Peyer's patch (tissue), 4 donors: Measurements from ENCODE around the gene OTUD5. TPM values are rescaled to one million over a fixed set of nuclear protein-coding genes. Genes with fewer than 3 reads are reported as not detected.

ENCODE experiments used
- DNase-seq, 3 donors: peaks; one replicate each; pipeline ENCODE4 v3.0.0-alpha.2; 2017 to 2019
- H3K27ac ChIP-seq, 4 donors: fragments of 200-600 bp; sonication (generic); one replicate each; pipeline ENCODE4 v1.5.1; 2016 to 2019
- H3K27me3 ChIP-seq, 2 donors: fragments of 200-600 bp; sonication (generic); one replicate each; pipeline ENCODE4 v1.5.1; 2019
- H3K36me3 ChIP-seq, 3 donors: fragments of 200-600 bp; sonication (generic); one replicate each; pipeline ENCODE4 v1.5.1; 2016 to 2019
- H3K4me1 ChIP-seq, 4 donors: fragments of 200-600 bp; sonication (generic); one replicate each; pipeline ENCODE4 v1.5.1; 2016 to 2019
- H3K4me3 ChIP-seq, 4 donors: fragments of 200-600 bp; sonication (generic); 1 replicate in 3 of 4; 2 replicates in 1 of 4; pipeline ENCODE4 v1.5.1; 2016 to 2019; ENCODE audit warnings: mild to moderate bottlenecking in 1 of 4
- H3K9me3 ChIP-seq, 4 donors: fragments of 200-600 bp; sonication (generic); one replicate each; pipeline ENCODE4 v1.5.1; 2016 to 2019; ENCODE audit warnings: mild to moderate bottlenecking in 1 of 4
- POLR2A ChIP-seq, 2 donors: fragments of 450-650 bp; IDR thresholded peaks; one replicate each; pipeline ENCODE4 v1.5.1; 2017; ENCODE audit warnings: antibody characterized with exemption in 2 of 2, mild to moderate bottlenecking in 2 of 2, moderate library complexity in 2 of 2
- total RNA-seq, 4 donors: library from RNA; depleted of rRNA; stranded (reverse); fragments of >200 nt; gene quantifications; one replicate each; pipeline ENCODE4 v1.1.0, GENCODE V29; 2016
- TF ChIP-seq, protein P1 (sequence below), 6 experiments: fragments of 450-650 bp in 4 of 6; fragments of 200-600 bp in 2 of 6; sonication (generic) in 1 of 6; IDR thresholded peaks; one replicate each; pipeline ENCODE4 v1.5.1; 2017 to 2019; ENCODE audit warnings: antibody characterized with exemption in 6 of 6, mild to moderate bottlenecking in 3 of 6, moderate library complexity in 1 of 6

The OTUD5 gene
- total RNA-seq, 4 donors from 2014 or later, result 49.7 to 79.2 (median 71.0) TPM

GRCh38 chrX:48902776-48903175 is 54.6 kb downstream of the OTUD5 start:
- Histone ChIP-seq H3K4me3 (no peak overlapping the region), H3K9me3 (no peaks in the 10 kb centered on the region), H3K36me3 (peaks cover 0 to 33% (median 0%) of the 10 kb centered on the region in 3 donors), H3K27me3 (no peaks in the 10 kb centered on the region), H3K4me1 (peaks cover 0 to 8% (median 0%) of the 10 kb centered on the region in 4 donors), H3K27ac (no peak overlapping the region)
- DNase-seq, result no peak
- TF ChIP-seq, protein P1, sequence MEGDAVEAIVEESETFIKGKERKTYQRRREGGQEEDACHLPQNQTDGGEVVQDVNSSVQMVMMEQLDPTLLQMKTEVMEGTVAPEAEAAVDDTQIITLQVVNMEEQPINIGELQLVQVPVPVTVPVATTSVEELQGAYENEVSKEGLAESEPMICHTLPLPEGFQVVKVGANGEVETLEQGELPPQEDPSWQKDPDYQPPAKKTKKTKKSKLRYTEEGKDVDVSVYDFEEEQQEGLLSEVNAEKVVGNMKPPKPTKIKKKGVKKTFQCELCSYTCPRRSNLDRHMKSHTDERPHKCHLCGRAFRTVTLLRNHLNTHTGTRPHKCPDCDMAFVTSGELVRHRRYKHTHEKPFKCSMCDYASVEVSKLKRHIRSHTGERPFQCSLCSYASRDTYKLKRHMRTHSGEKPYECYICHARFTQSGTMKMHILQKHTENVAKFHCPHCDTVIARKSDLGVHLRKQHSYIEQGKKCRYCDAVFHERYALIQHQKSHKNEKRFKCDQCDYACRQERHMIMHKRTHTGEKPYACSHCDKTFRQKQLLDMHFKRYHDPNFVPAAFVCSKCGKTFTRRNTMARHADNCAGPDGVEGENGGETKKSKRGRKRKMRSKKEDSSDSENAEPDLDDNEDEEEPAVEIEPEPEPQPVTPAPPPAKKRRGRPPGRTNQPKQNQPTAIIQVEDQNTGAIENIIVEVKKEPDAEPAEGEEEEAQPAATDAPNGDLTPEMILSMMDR (IDR thresholded peaks at IDR 0.05), result no peak
- no peak for TF ChIP-seq POLR2A (IDR thresholded peaks at IDR 0.05)

DNA sequence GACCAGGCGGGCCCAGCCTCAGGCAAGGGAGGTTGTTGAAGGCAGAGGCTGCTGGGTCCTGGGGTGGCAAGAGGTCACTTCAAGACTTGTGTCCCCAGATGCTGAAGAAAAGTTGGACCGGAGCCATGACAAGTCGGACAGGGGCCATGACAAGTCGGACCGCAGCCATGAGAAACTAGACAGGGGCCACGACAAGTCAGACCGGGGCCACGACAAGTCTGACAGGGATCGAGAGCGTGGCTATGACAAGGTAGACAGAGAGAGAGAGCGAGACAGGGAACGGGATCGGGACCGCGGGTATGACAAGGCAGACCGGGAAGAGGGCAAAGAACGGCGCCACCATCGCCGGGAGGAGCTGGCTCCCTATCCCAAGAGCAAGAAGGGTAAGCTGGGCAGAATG is 55.3 kb downstream of the OTUD5 start:
- no peak for DNase-seq
- no peaks in the 10 kb centered on the region for H3K9me3 ChIP-seq
- no peak overlapping the region for H3K27ac ChIP-seq
- H3K27me3 ChIP-seq, result no peaks in the 10 kb centered on the region
- peaks cover 0 to 8% (median 0%) of the 10 kb centered on the region in 4 donors for H3K4me1 ChIP-seq
- no peak overlapping the region for H3K4me3 ChIP-seq
- H3K36me3 ChIP-seq, result peaks cover 0 to 33% (median 0%) of the 10 kb centered on the region in 3 donors
- TF ChIP-seq, protein P1 (IDR thresholded peaks at IDR 0.05), result no peak
- TF ChIP-seq POLR2A (IDR thresholded peaks at IDR 0.05), result no peak

DNA sequence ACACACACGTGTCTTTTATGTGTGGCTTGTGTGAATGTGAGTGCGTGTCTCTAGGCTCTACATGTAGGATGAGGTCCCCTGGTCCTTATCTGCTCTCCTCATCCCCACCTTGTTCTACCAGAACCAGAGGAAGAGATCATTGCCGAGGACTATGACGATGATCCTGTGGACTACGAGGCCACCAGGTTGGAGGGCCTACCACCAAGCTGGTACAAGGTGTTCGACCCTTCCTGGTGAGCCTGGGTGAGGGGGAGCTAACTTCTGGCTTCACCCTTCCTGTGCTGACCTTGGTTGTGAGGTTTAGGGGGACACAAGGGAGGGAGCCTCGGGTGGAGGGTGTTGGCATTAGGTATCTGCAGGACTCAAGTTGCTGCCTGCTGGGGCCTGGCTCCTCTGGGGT is 56.3 kb downstream of the OTUD5 start:
- H3K27me3 ChIP-seq, result no peaks in the 10 kb centered on the region
- H3K9me3 ChIP-seq, result no peaks in the 10 kb centered on the region
- H3K4me3 ChIP-seq, result no peak overlapping the region
- H3K36me3 ChIP-seq, result peaks cover 0 to 33% (median 0%) of the 10 kb centered on the region in 3 donors
- TF ChIP-seq, protein P1 (IDR thresholded peaks at IDR 0.05), result no peak
- no peak for TF ChIP-seq POLR2A (IDR thresholded peaks at IDR 0.05)
- no peak for DNase-seq
- H3K4me1 ChIP-seq, result peaks cover 0 to 15% (median 0%) of the 10 kb centered on the region in 4 donors
- no peak overlapping the region for H3K27ac ChIP-seq

- Histone ChIP-seq H3K36me3 (peaks cover 0 to 26% (median 0%) of the 10 kb centered on the region in 3 donors), H3K4me3 (peak overlapping the region in 1 of 4 donors; percentile 84), H3K27ac (peak overlapping the region in 1 of 4 donors; percentile 89), H3K9me3 (no peaks in the 10 kb centered on the region), H3K27me3 (no peaks in the 10 kb centered on the region), H3K4me1 (peaks cover 0 to 15% (median 0%) of the 10 kb centered on the region in 4 donors)
- no peak for DNase-seq
- no peak for TF ChIP-seq POLR2A (IDR thresholded peaks at IDR 0.05)
- TF ChIP-seq, protein P1 (IDR thresholded peaks at IDR 0.05), result no peak
These were observed 58.4 kb downstream of the OTUD5 start for GRCh38 chrX:48899078-48899410.

DNA sequence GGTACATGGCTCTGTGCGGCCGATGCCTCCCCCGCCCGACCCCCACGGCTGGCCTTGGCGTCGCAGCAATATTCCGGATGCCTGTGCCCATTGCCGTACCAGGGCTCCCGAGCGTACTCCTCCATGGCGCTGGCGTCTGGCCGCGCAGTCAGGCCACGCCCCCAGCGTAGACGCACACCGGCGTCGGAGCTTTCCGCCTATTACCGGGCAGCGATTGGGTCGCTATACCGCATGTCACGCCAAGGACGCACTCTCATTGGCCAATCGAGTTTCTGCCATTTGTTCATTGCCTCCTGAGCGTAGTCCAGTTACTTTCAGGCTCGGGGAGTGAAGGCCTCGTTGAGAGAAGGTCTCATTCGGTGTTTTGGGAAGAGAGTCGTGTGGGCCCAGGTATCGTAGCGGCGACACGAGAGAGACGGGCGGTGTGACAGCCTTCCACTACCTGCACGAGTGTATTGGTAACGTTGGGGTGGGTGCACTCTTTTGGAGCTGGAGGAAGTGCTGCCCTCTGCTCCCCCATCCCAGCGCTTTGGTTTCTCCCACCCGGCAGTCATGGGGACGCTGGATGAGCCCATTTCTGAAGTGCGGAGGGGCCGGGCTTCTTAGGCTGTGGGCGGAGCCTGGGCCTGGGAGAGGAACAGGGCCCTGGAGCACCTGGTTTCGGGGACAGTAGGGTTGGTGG is 59.6 kb downstream of the OTUD5 start, which contains the start of the genes PQBP1 and TIMM17B:
Gene PQBP1, plus strand, starts transcription at position 306 of the 682 bp plus-strand sequence. CDS start 580 bp downstream, outside the sequence.
Gene TIMM17B, minus strand, starts transcription at position 144 of the 682 bp plus-strand sequence. Its CDS starts 19 bp downstream, at position 125.
- H3K9me3 ChIP-seq, result no peaks in the 10 kb centered on the region
- H3K4me3 ChIP-seq, result peak within 1 kb of the TSS; percentile 55 to 84 (median 70)
- H3K27ac ChIP-seq, result peak within 1 kb of the TSS; percentile 89 to 99 (median 96)
- H3K27me3 ChIP-seq, result no peaks in the 10 kb centered on the region
- peak; percentile 87 to 95 (median 90) for DNase-seq
- H3K36me3 ChIP-seq, result peaks cover 0 to 34% (median 0%) of the 10 kb centered on the region in 3 donors
- TF ChIP-seq, protein P1 (IDR thresholded peaks at IDR 0.05), result no peak
- peak; percentile 65 to 75 for TF ChIP-seq POLR2A (IDR thresholded peaks at IDR 0.05)
- peaks cover 0 to 15% (median 0%) of the 10 kb centered on the region in 4 donors for H3K4me1 ChIP-seq
